Activated CD8-positive, alpha-beta T cell treated with anti-CD3 and anti-CD28 coated beads for 36 hours (primary cell): Measurements from ENCODE around the gene DAP3. TPM values are rescaled to one million over a fixed set of nuclear protein-coding genes. Genes with fewer than 3 reads are reported as not detected.
A peak's percentile ranks its signal among the peaks of the same experiment; 100 is the strongest.
"Not testable (repeated sequence)": the region's sequence is repeated elsewhere in the genome, so short reads cannot be mapped to it uniquely, and the experiment has no call there.

Experiments used
- ATAC-seq: fragments of 200-7000 bp; cut with Tn5 transposase; one replicate; pipeline ENCODE4 v1.10.0; 2021; ENCODE audit warnings: mild to moderate bottlenecking, moderate library complexity
- CTCF ChIA-PET: fragments of 350-600 bp; sonication (Branson Sonifier 250); formaldehyde crosslinking; loops from one replicate; lab custom pipeline; 2021; ENCODE audit warnings: antibody characterized with exemption; lab: Charles Lee
- POLR2A ChIA-PET: fragments of 350-600 bp; sonication (Branson Sonifier 250); formaldehyde crosslinking; loops from one replicate; lab custom pipeline; 2021; ENCODE audit warnings: antibody characterized with exemption; lab: Charles Lee
- DNase-seq: peaks from one replicate; pipeline ENCODE4 v3.0.0-alpha.2; 2020
- H3K27ac Mint-ChIP-seq: one replicate; pipeline ENCODE4 v1.8.0; 2021; ENCODE audit warnings: mild to moderate bottlenecking, mixed read lengths
- H3K27me3 Mint-ChIP-seq: one replicate; pipeline ENCODE4 v1.8.0; 2021; ENCODE audit warnings: mixed read lengths
- H3K36me3 Mint-ChIP-seq: one replicate; pipeline ENCODE4 v1.8.0; 2021; ENCODE audit warnings: low read depth, mixed read lengths
- H3K4me1 Mint-ChIP-seq: one replicate; pipeline ENCODE4 v1.8.0; 2021; ENCODE audit warnings: low read depth, mixed read lengths
- H3K4me3 Mint-ChIP-seq: one replicate; pipeline ENCODE4 v1.8.0; 2021; ENCODE audit warnings: mild to moderate bottlenecking, moderate library complexity, mixed read lengths
- H3K9me3 Mint-ChIP-seq: one replicate; pipeline ENCODE4 v1.8.0; 2021; ENCODE audit warnings: mixed read lengths
- intact Hi-C: fragments of 100-400 bp; cut with micrococcal nuclease; formaldehyde crosslinking; loops from one replicate; pipeline ENCODE4 v1.10.0; 2022
- total RNA-seq, 2 experiments: library from RNA; stranded (reverse); gene quantifications; one replicate each; pipeline ENCODE4 v1.2.3, GENCODE V29; 2021
- TF ChIP-seq, protein P1 (sequence below): fragments of 200-600 bp; IDR thresholded peaks from one replicate; pipeline ENCODE4 v1.8.0; 2022; ENCODE audit warnings: antibody characterized with exemption, mild to moderate bottlenecking

Gene DAP3
- total RNA-seq, 2 experiments from 2014 or later: 160 to 173 TPM

DNA sequence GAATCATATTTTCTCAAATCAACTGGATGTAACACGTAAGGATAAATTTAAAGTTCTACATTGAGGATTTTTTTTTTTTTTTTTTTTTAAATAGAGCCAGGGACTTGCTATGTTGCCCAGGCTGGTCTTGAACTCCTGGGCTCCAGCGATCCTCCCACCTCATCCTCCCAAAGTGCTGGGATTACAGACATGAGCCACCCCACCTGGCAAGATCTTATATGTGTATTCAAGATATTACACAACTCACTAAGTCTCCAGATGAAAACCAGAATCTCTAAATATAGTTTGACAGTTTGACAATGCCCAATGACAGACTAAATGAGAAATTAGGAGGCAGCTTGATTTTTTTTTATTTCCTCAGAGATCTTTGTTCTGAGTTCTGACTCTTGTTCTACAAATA, 7.1 kb upstream of the DAP3 start:
- DNase-seq (no peak), ATAC-seq (no peak)
- H3K9me3 Mint-ChIP-seq: no peaks in the 10 kb centered on the region
- H3K27me3 Mint-ChIP-seq: no peaks in the 10 kb centered on the region
- H3K4me3 Mint-ChIP-seq: no peak overlapping the region
- H3K27ac Mint-ChIP-seq: peak overlapping the region; percentile 34
- TF ChIP-seq, protein P1, sequence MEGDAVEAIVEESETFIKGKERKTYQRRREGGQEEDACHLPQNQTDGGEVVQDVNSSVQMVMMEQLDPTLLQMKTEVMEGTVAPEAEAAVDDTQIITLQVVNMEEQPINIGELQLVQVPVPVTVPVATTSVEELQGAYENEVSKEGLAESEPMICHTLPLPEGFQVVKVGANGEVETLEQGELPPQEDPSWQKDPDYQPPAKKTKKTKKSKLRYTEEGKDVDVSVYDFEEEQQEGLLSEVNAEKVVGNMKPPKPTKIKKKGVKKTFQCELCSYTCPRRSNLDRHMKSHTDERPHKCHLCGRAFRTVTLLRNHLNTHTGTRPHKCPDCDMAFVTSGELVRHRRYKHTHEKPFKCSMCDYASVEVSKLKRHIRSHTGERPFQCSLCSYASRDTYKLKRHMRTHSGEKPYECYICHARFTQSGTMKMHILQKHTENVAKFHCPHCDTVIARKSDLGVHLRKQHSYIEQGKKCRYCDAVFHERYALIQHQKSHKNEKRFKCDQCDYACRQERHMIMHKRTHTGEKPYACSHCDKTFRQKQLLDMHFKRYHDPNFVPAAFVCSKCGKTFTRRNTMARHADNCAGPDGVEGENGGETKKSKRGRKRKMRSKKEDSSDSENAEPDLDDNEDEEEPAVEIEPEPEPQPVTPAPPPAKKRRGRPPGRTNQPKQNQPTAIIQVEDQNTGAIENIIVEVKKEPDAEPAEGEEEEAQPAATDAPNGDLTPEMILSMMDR: no peak
- ChIA-PET POLR2A (interaction anchor here (0.6 to 1.2 kb wide), 2 partner anchors 15 to 79 kb away, joined by 3 read pairs; no protein-coding TSS in a partner anchor), CTCF (interaction anchor here (1.4 to 1.6 kb wide), 2 partner anchors 33 to 431 kb away, joined by 3 read pairs; no protein-coding TSS in a partner anchor)
- H3K36me3 Mint-ChIP-seq: peaks cover 32% of the 10 kb centered on the region
- peaks cover 41% of the 10 kb centered on the region for H3K4me1 Mint-ChIP-seq
- intact Hi-C loops: no loop called here

DNA sequence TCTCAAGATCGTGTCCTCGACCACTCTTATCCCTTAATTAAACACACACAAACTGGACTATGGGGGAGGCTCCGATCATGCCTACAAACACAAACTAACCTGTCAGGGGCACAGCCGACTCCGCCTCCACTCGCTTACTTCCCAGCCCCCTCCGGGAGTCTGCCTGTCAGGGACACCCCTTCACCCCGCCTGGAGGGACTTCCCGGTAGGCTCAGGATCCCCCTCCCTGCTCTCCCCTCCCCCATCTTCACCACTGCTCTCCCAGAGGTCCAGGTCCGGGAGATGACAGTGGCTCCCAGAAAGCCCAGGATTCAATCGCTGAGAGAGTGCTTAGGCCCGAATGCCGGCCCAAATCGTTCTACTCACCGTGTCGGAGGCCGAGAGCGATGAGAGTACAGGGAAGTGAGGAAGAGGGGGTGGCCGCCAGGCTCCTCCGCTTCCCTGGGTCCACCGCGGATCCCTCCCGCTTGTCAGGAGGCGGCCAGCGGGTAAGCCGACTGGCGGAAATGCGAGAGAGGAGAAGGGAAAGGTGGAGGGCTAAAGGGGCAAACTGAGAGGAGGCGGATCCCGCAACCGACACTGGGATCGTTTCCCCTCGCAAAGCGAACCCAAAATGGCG, 1.1 kb upstream of the DAP3 start:
- H3K27me3 Mint-ChIP-seq, CTCF ChIA-PET, H3K9me3 Mint-ChIP-seq, intact Hi-C loops, DNase-seq, POLR2A ChIA-PET: not testable (repeated sequence)
- peak; percentile 29 for ATAC-seq
- Mint-ChIP-seq H3K36me3 (peaks cover 53% of the 10 kb centered on the region), H3K4me3 (peak overlapping the region; percentile 98), H3K4me1 (peaks cover 60% of the 10 kb centered on the region), H3K27ac (peak overlapping the region; percentile 98)

DNA sequence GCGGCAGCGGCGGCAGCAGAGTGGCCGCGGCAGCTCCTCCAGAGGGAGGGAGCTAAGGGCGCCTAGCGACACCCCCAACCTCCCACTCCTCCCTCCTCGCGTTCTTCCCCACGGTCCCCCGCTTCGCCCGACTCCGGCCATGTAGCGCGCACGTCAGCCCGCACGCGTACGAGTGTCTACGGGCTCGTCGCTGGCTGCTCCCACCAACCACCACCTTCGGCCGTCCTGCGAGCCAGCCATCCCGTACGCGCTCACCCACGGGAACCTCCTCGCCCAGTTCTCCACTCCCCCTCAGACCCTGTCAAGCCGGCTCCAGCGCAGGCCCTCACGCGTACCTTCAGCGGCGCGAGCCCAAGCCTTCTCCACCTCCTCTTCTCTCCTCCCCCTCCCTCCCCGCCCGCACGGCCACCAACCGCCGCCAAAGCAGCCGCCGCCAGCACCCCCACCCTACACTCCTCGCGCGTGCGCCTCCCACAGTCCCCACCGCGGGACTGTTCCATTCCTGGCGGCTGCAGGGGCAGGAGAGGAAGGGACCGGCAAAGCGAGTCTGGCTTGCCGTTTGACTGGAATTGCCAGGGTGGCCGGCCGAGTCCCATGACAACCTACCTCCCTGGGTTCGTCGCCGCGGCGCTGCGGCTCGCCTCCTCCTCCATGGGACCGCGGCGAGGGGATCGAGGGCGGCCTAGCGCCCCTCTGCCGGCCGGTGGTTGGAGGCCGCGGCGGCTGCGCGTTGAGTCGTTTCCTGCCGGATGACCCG, 389 bp upstream of the DAP3 start, which contains the start of gene YY1AP1:
YY1AP1 (minus strand) TSS at position 451 of the 757 bp plus-strand sequence. CDS start 8,338 bp downstream, outside the sequence.
- CTCF ChIA-PET: no interaction called here
- Mint-ChIP-seq H3K4me3 (peak within 1 kb of the TSS; percentile 98), H3K9me3 (no peaks in the 10 kb centered on the region), H3K4me1 (peaks cover 61% of the 10 kb centered on the region), H3K27me3 (no peaks in the 10 kb centered on the region), H3K27ac (peak within 1 kb of the TSS; percentile 98), H3K36me3 (peaks cover 58% of the 10 kb centered on the region)
- TF ChIP-seq, protein P1: no peak
- POLR2A ChIA-PET: no interaction called here
- intact Hi-C loops: no loop called here
- peak; percentile 90 for DNase-seq
- peak; percentile 83 for ATAC-seq

DNA sequence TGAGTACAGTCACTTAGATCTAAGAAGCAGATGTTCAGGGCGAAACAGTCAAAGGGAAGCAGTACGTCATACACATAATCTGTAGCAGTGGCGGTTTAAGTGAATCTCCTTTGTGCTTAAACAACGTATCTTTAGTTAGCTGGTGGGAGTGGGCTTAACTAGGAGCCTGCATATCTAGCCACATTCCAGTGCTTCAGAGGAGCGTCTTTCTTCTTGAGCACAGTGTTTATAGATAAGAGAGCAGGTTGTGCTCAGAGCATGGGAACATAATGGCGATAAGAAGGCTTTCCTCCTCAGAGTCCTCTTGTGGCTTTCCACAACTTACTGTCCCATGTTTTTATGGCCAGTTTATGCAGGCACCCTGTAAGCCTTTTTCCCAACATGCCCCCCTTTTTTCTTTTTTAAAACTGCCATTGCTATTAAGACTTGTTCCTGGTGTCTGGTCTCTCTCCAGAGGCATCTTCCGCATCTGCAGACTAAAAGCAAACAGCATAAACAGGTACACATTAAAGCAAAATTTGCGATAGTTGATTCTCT, 3.2 kb downstream of the DAP3 start:
- H3K27ac Mint-ChIP-seq: no peak overlapping the region
- H3K27me3 Mint-ChIP-seq: no peaks in the 10 kb centered on the region
- intact Hi-C loops: no loop called here
- no peaks in the 10 kb centered on the region for H3K9me3 Mint-ChIP-seq
- ATAC-seq (no peak), DNase-seq (no peak)
- peaks cover 55% of the 10 kb centered on the region for H3K36me3 Mint-ChIP-seq
- POLR2A ChIA-PET: no interaction called here
- TF ChIP-seq, protein P1: no peak
- no peak overlapping the region for H3K4me3 Mint-ChIP-seq
- CTCF ChIA-PET: no interaction called here
- H3K4me1 Mint-ChIP-seq: peaks cover 59% of the 10 kb centered on the region

DNA sequence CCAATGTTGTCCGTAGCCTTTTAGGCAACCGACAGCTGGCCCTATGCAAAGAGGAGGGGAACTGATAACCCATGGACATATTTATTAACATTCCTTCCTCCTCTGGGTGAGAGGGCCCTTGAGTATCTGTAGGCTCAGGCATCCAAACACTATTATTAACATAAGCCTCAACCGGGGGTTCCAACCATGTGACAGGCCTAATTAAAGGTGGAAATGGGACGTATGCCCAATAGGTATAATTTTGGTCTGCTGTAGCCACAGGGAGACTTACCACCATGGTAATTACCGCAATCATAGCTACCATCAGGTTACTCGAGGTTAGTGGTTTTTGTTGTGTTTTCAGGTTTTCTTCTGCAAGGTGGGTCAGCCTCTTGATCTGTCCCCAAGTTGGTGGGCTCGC, 5.3 kb downstream of the DAP3 start:
- no peaks in the 10 kb centered on the region for H3K9me3 Mint-ChIP-seq
- TF ChIP-seq, protein P1: no peak
- peaks cover 56% of the 10 kb centered on the region for H3K36me3 Mint-ChIP-seq
- ChIA-PET POLR2A (interaction anchor here (0.7 kb wide), 1 partner anchor 14 kb away, joined by 3 read pairs; no protein-coding TSS in a partner anchor), CTCF (no interaction called here)
- no peak overlapping the region for H3K27ac Mint-ChIP-seq
- intact Hi-C loops: no loop called here
- no peak for DNase-seq
- no peak for ATAC-seq
- H3K4me1 Mint-ChIP-seq: peaks cover 69% of the 10 kb centered on the region
- H3K27me3 Mint-ChIP-seq: no peaks in the 10 kb centered on the region
- no peak overlapping the region for H3K4me3 Mint-ChIP-seq
